OCI-LY7 (cell line): ENCODE results near the gene MKNK1. TPM values are rescaled to one million over a fixed set of nuclear protein-coding genes. Genes with fewer than 3 reads are reported as not detected.

ENCODE experiments used
- BruUV-seq: library from RNA; stranded (reverse); fragments of 400-500 nt; replicated peaks from 2 replicates; lab custom pipeline; 2021; lab: Mats Ljungman, UMichigan
- CTCF ChIA-PET: fragments of 300-600 bp; sonication (Branson Sonifier 250); formaldehyde crosslinking; loops from one replicate; lab custom pipeline; 2022; ENCODE audit warnings: antibody characterized with exemption; ENCODE audit not compliant: unreplicated experiment; lab: Charles Lee
- POLR2A ChIA-PET: fragments of 300-600 bp; sonication (Branson Sonifier 250); formaldehyde crosslinking; loops from one replicate; lab custom pipeline; 2022; ENCODE audit warnings: antibody characterized with exemption; lab: Charles Lee
- DNase-seq: peaks from one replicate; pipeline ENCODE4 v3.0.0-alpha.2; 2015; ENCODE audit warnings: low spot score
- H2AFZ ChIP-seq: fragments of 200-600 bp; sonication (generic), shearing (Covaris generic); 2 replicates; pipeline ENCODE4 v1.6.1; 2014; ENCODE audit warnings: mild to moderate bottlenecking, antibody characterized with exemption, low read length, moderate library complexity
- H3K27ac ChIP-seq: fragments of 200-600 bp; sonication (generic); 2 replicates; pipeline ENCODE4 v1.5.1; 2014; ENCODE audit warnings: mixed run types, low read depth, mild to moderate bottlenecking, moderate library complexity, low read length, inconsistent platforms; ENCODE audit not compliant: poor library complexity, severe bottlenecking
- H3K36me3 ChIP-seq: fragments of 200-600 bp; sonication (generic); 2 replicates; pipeline ENCODE4 v1.6.1; 2014; ENCODE audit warnings: mild to moderate bottlenecking, antibody characterized with exemption, low read length, moderate library complexity, mixed read lengths; ENCODE audit not compliant: insufficient read depth
- H3K4me1 ChIP-seq: fragments of 200-600 bp; sonication (generic); 2 replicates; pipeline ENCODE4 v1.5.1; 2014; ENCODE audit warnings: mild to moderate bottlenecking, low read length; ENCODE audit not compliant: insufficient read depth, poor library complexity, severe bottlenecking
- H3K4me2 ChIP-seq: fragments of 200-600 bp; sonication (generic); 2 replicates; pipeline ENCODE4 v1.6.1; 2014; ENCODE audit warnings: mild to moderate bottlenecking, low read length
- H3K4me3 ChIP-seq: fragments of 200-600 bp; sonication (generic); 2 replicates; pipeline ENCODE4 v1.5.1; 2014; ENCODE audit warnings: mild to moderate bottlenecking, low read depth, low read length; ENCODE audit not compliant: poor library complexity, severe bottlenecking
- H3K79me2 ChIP-seq: fragments of 200-600 bp; sonication (generic); 2 replicates; pipeline ENCODE4 v1.6.1; 2016; ENCODE audit warnings: low read depth, mild to moderate bottlenecking, low read length, moderate library complexity, mixed read lengths; ENCODE audit not compliant: insufficient read depth
- H3K9me2 ChIP-seq: fragments of 200-600 bp; sonication (generic); 2 replicates; pipeline ENCODE4 v1.6.1; 2016; ENCODE audit warnings: mild to moderate bottlenecking, low read length, mixed read lengths; ENCODE audit not compliant: insufficient read depth
- H3K9me3 ChIP-seq: fragments of 200-600 bp; sonication (generic); 2 replicates; pipeline ENCODE4 v1.6.1; 2014; ENCODE audit warnings: mild to moderate bottlenecking, mixed run types, low read length, mixed read lengths
- H4K20me1 ChIP-seq: fragments of 200-600 bp; sonication (generic); 2 replicates; pipeline ENCODE4 v1.6.1; 2014; ENCODE audit warnings: mild to moderate bottlenecking, antibody characterized with exemption, low read length, moderate library complexity, mixed read lengths; ENCODE audit not compliant: insufficient read depth
- CTCF ChIP-seq: fragments of 200-600 bp; sonication (generic); conservative IDR thresholded peaks from 2 replicates; pipeline ENCODE4 v1.5.1; 2014; ENCODE audit warnings: mild to moderate bottlenecking, antibody characterized with exemption, low read length, moderate library complexity, mixed read lengths
- EZH2phosphoT487 ChIP-seq: fragments of 200-600 bp; sonication (generic); IDR thresholded peaks from 2 replicates; pipeline ENCODE4 v1.6.1; 2018; ENCODE audit warnings: low read depth, borderline replicate concordance, mild to moderate bottlenecking, mixed run types, antibody characterized with exemption, low read length, moderate library complexity, mixed read lengths
- intact Hi-C: fragments of 100-400 bp; cut with micrococcal nuclease; formaldehyde crosslinking; loops from one replicate; pipeline ENCODE4 v1.10.0; 2022; ENCODE audit not compliant: unreplicated experiment
- total RNA-seq, 2 experiments: library from RNA; depleted of rRNA in 1 of 2; stranded (reverse); fragments of >200 nt in 1 of 2; shearing (Covaris generic) in 1 of 2; gene quantifications; 2 replicates each; pipeline ENCODE4 v1.2.3, GENCODE V29; 2014 to 2022

MKNK1 gene
- total RNA-seq, 2 experiments from 2014 or later, result 11.5 to 24.0 TPM

- Histone ChIP-seq H3K4me2 (no peak overlapping the region), H2AFZ (no peak overlapping the region), H3K79me2 (no peaks in the 10 kb centered on the region), H4K20me1 (no peaks in the 10 kb centered on the region), H3K27ac (no peak overlapping the region), H3K9me3 (no peaks in the 10 kb centered on the region), H3K9me2 (no peaks in the 10 kb centered on the region), H3K4me3 (no peak overlapping the region), H3K4me1 (no peaks in the 10 kb centered on the region), H3K36me3 (peaks cover 12% of the 10 kb centered on the region; the same call in 1 of the 2 replicates)
- BruUV-seq, result no TSS peak
- no peak for TF ChIP-seq CTCF
- no peak for TF ChIP-seq EZH2phosphoT487
- CTCF ChIA-PET, result no interaction called here
- POLR2A ChIA-PET, result interaction anchor here (0.7 kb wide), 1 partner anchor 91 kb away, joined by 3 read pairs; no protein-coding TSS in a partner anchor
- no peak for DNase-seq
- intact Hi-C loops, result no loop called here
Observed at GRCh38 chr1:46576596-46576995, 27.5 kb downstream of the MKNK1 start.

GRCh38 chr1:46575778-46576177 lies 28.3 kb downstream of the MKNK1 start:
- no peaks in the 10 kb centered on the region for H3K9me3 ChIP-seq
- BruUV-seq, result no TSS peak
- TF ChIP-seq CTCF (no peak), EZH2phosphoT487 (no peak)
- H3K9me2 ChIP-seq, result no peaks in the 10 kb centered on the region
- POLR2A ChIA-PET, result no interaction called here
- no peak for DNase-seq
- H3K36me3 ChIP-seq, result peaks cover 12% of the 10 kb centered on the region; the same call in 1 of the 2 replicates
- no peaks in the 10 kb centered on the region for H4K20me1 ChIP-seq
- CTCF ChIA-PET, result no interaction called here
- no peak overlapping the region for H3K4me2 ChIP-seq
- no peak overlapping the region for H3K4me3 ChIP-seq
- H3K4me1 ChIP-seq, result no peaks in the 10 kb centered on the region
- no peak overlapping the region for H3K27ac ChIP-seq
- H3K79me2 ChIP-seq, result no peaks in the 10 kb centered on the region
- intact Hi-C loops, result no loop called here
- H2AFZ ChIP-seq, result no peak overlapping the region

DNA sequence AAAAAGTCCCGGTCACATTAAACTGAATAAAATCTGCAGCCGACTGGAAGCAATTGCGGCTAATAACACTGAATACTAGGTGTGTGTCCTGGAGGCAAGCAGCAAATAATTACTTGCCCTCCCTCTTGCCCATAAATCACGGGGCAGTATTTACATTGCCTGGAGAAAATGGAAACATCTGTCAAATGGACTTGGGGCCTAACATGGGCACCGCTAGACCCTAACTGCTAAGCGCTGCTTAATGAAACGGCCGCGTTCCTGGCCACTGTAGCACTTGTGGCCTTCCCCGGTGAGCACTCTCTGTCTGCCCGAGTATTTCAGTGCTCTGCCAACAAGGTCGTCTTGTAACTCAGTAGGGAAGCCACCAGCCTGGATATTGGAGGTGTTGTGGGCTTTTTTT lies 28.8 kb downstream of the MKNK1 start:
- Histone ChIP-seq H3K4me3 (no peak overlapping the region), H3K4me1 (no peaks in the 10 kb centered on the region), H3K36me3 (peaks cover 12% of the 10 kb centered on the region; the same call in 1 of the 2 replicates), H2AFZ (no peak overlapping the region), H3K27ac (no peak overlapping the region), H4K20me1 (no peaks in the 10 kb centered on the region), H3K9me2 (no peaks in the 10 kb centered on the region), H3K4me2 (no peak overlapping the region), H3K9me3 (no peaks in the 10 kb centered on the region), H3K79me2 (no peaks in the 10 kb centered on the region)
- intact Hi-C loops, result no loop called here
- no peak for DNase-seq
- POLR2A ChIA-PET, result no interaction called here
- TF ChIP-seq EZH2phosphoT487 (no peak), CTCF (no peak)
- CTCF ChIA-PET, result no interaction called here
- BruUV-seq, result no TSS peak
